ENCODE data around the gene USP40.
"Not testable (repeated sequence)": the region's sequence is repeated elsewhere in the genome, so short reads cannot be mapped to it uniquely, and the experiment has no call there.

Gene USP40

GRCh38 chr2:233566141-233566956 lies at the start of gene USP40:
Gene USP40, minus strand, starts transcription at chr2:233566782. Its CDS starts 1,228 bp downstream, at chr2:233565554.
- peak; percentile 85 for DNase-seq

GRCh38 chr2:233611284-233611683 lies 44.7 kb upstream of the USP40 start:
- DNase-seq: no peak

- no peak for DNase-seq
These were observed 39.1 kb upstream of the USP40 start for GRCh38 chr2:233605680-233606079.

GRCh38 chr2:233604826-233605225 lies 38.2 kb upstream of the USP40 start:
- no peak for DNase-seq

GRCh38 chr2:233603520-233603919 lies 36.9 kb upstream of the USP40 start:
- no peak for DNase-seq

- no peak for DNase-seq
These were observed 35.5 kb upstream of the USP40 start for GRCh38 chr2:233602076-233602475.

- no peak for DNase-seq
These were observed 33.8 kb upstream of the USP40 start for GRCh38 chr2:233600386-233600785.

- no peak for DNase-seq
These were observed 32.4 kb upstream of the USP40 start for GRCh38 chr2:233598952-233599351.

- no peak for DNase-seq
These were observed 30.9 kb upstream of the USP40 start for GRCh38 chr2:233597522-233597921.

GRCh38 chr2:233593201-233593600 lies 26.6 kb upstream of the USP40 start:
- no peak for DNase-seq

GRCh38 chr2:233592706-233593105 lies 26.1 kb upstream of the USP40 start:
- not testable (repeated sequence) for DNase-seq

GRCh38 chr2:233588400-233588799 lies 21.8 kb upstream of the USP40 start:
- no peak for DNase-seq

- DNase-seq: no peak
These were observed 17.6 kb upstream of the USP40 start for GRCh38 chr2:233584210-233584609.

GRCh38 chr2:233583217-233583965 lies 16.8 kb upstream of the USP40 start:
- DNase-seq: not testable (repeated sequence)

- not testable (repeated sequence) for DNase-seq
These were observed 10.8 kb upstream of the USP40 start for GRCh38 chr2:233577341-233577740.

GRCh38 chr2:233572468-233572867 lies 5.9 kb upstream of the USP40 start:
- no peak for DNase-seq

- DNase-seq: no peak
These were observed 4.9 kb upstream of the USP40 start for GRCh38 chr2:233571462-233571861.

GRCh38 chr2:233571001-233571400 lies 4.4 kb upstream of the USP40 start:
- DNase-seq: no peak

- peak; percentile 41 for DNase-seq
These were observed 869 bp downstream of the USP40 start for GRCh38 chr2:233565685-233566140.

GRCh38 chr2:233563663-233564430 lies 2.7 kb downstream of the USP40 start:
- DNase-seq: no peak

GRCh38 chr2:233556881-233557736 lies 9.5 kb downstream of the USP40 start:
- no peak for DNase-seq

- no peak for DNase-seq
These were observed 13.2 kb downstream of the USP40 start for GRCh38 chr2:233553366-233553765.
